GM03348 (cell line): ENCODE data around the gene DERL3.
"Not testable (repeated sequence)": the region's sequence is repeated elsewhere in the genome, so short reads cannot be mapped to it uniquely, and the experiment has no call there.

Source experiments
- DNase-seq: peaks from one replicate; pipeline ENCODE4 v3.0.0; 2012; ENCODE audit warnings: low spot score

Gene DERL3

GRCh38 chr22:23838681-23839468, at the start of gene DERL3:
Gene DERL3 (minus strand): TSS chr22:23839006. CDS start chr22:23838987, 19 bp downstream.
- peak; percentile 91 for DNase-seq

GRCh38 chr22:23884140-23884539, 45.3 kb upstream of the DERL3 start:
- no peak for DNase-seq

- DNase-seq = no peak
Observed at GRCh38 chr22:23883658-23884057, 44.9 kb upstream of the DERL3 start.

GRCh38 chr22:23882370-23882769, 43.6 kb upstream of the DERL3 start:
- DNase-seq = no peak

GRCh38 chr22:23878219-23878618, 39.4 kb upstream of the DERL3 start:
- DNase-seq = no peak

GRCh38 chr22:23877566-23877965, 38.8 kb upstream of the DERL3 start:
- DNase-seq = no peak

GRCh38 chr22:23875801-23876200, 37.0 kb upstream of the DERL3 start:
- DNase-seq = no peak

GRCh38 chr22:23874871-23875270, 36.1 kb upstream of the DERL3 start:
- DNase-seq = no peak

GRCh38 chr22:23868580-23868979, 29.8 kb upstream of the DERL3 start:
- no peak for DNase-seq

GRCh38 chr22:23864499-23865154, 25.8 kb upstream of the DERL3 start:
- not testable (repeated sequence) for DNase-seq

GRCh38 chr22:23862103-23862502, 23.3 kb upstream of the DERL3 start:
- DNase-seq = peak; percentile 62

- not testable (repeated sequence) for DNase-seq
Observed at GRCh38 chr22:23860187-23860586, 21.4 kb upstream of the DERL3 start.

GRCh38 chr22:23859201-23859600, 20.4 kb upstream of the DERL3 start:
- DNase-seq = no peak

- no peak for DNase-seq
Observed at GRCh38 chr22:23858484-23858815, 19.6 kb upstream of the DERL3 start.

- peak; percentile 98 for DNase-seq
Observed at GRCh38 chr22:23857606-23858483, 19.0 kb upstream of the DERL3 start, which contains the start of gene SLC2A11. Gene SLC2A11 (plus strand): TSS chr22:23857875. CDS start chr22:23858000, 125 bp downstream.

GRCh38 chr22:23856721-23857605, 18.2 kb upstream of the DERL3 start:
- DNase-seq = peak; percentile 64

- no peak for DNase-seq
Observed at GRCh38 chr22:23850136-23850611, 11.4 kb upstream of the DERL3 start.

GRCh38 chr22:23849009-23850006, 10.5 kb upstream of the DERL3 start:
- peak; percentile 92 for DNase-seq

- no peak for DNase-seq
Observed at GRCh38 chr22:23847991-23848864, 9.4 kb upstream of the DERL3 start.
